A549 (cell line): ENCODE data around the gene CTNNA3.

ENCODE experiments used
- BCL3 ChIP-seq: fragments of >200 bp; sonication (Bioruptor Twin); formaldehyde crosslinking; IDR thresholded peaks from 3 replicates; pipeline ENCODE4 v1.6.1; 2016
- CEBPB ChIP-seq, 2 experiments: fragments of >200 bp in 1 of 2; sonication (Bioruptor Twin) in 1 of 2; formaldehyde crosslinking in 1 of 2; IDR thresholded peaks; 2 replicates each; pipeline ENCODE4 v1.6.1; 2012 to 2016
- CHD2 ChIP-seq: fragments of 150-350 bp; IDR thresholded peaks from 2 replicates; pipeline ENCODE4 v1.6.1; 2014; ENCODE audit warnings: low read length; ENCODE audit not compliant: partially characterized antibody
- CHD4 ChIP-seq: fragments of 200-600 bp; sonication (generic); IDR thresholded peaks from 2 replicates; pipeline ENCODE4 v1.6.1; 2016; ENCODE audit warnings: antibody characterized with exemption, mild to moderate bottlenecking, borderline replicate concordance
- EP300 ChIP-seq, 2 experiments: fragments of >200 bp; sonication (Bioruptor Twin); formaldehyde crosslinking; IDR thresholded peaks; 2 replicates in 1 of 2; 3 replicates in 1 of 2; pipeline ENCODE4 v1.6.1; 2016 to 2017
- HEYL ChIP-seq: fragments of 250-450 bp; sonication (Bioruptor Pico); IDR thresholded peaks from 2 replicates; pipeline ENCODE4 v1.8.0; 2021; ENCODE audit warnings: mild to moderate bottlenecking, moderate library complexity
- HOXA7 ChIP-seq: fragments of 250-450 bp; sonication (Bioruptor Pico); IDR thresholded peaks from 2 replicates; pipeline ENCODE4 v1.5.0; 2020; ENCODE audit warnings: mild to moderate bottlenecking, moderate library complexity
- HOXB13 ChIP-seq: fragments of 250-450 bp; sonication (Bioruptor Pico); IDR thresholded peaks from 2 replicates; pipeline ENCODE4 v1.5.0; 2020; ENCODE audit warnings: low read depth, mild to moderate bottlenecking, moderate library complexity
- MAFK ChIP-seq: fragments of 450-650 bp; IDR thresholded peaks from 2 replicates; pipeline ENCODE4 v1.6.1; 2014; ENCODE audit not compliant: partially characterized antibody
- NR3C1 ChIP-seq: fragments of >200 bp; sonication (Bioruptor Twin); formaldehyde crosslinking; IDR thresholded peaks from 3 replicates; pipeline ENCODE4 v1.6.1; 2017
- POLR2A ChIP-seq: IDR thresholded peaks from 2 replicates; pipeline ENCODE4 v1.6.1; 2012; ENCODE audit warnings: mild to moderate bottlenecking, low read length
- RAD21 ChIP-seq, 2 experiments: fragments of >200 bp in 1 of 2; sonication (Bioruptor Twin) in 1 of 2; formaldehyde crosslinking in 1 of 2; IDR thresholded peaks in 1 of 2; conservative IDR thresholded peaks in 1 of 2; 2 replicates in 1 of 2; 3 replicates in 1 of 2; pipeline ENCODE4 v1.6.1; 2012 to 2018; ENCODE audit warnings: inconsistent platforms in 1 of 2
- RFX5 ChIP-seq: fragments of 450-650 bp; IDR thresholded peaks from 2 replicates; pipeline ENCODE4 v1.7.1; 2014; ENCODE audit warnings: antibody characterized with exemption, mild to moderate bottlenecking, moderate library complexity
- TF ChIP-seq, protein P1 (sequence below): fragments of >200 bp; sonication (Bioruptor Twin); formaldehyde crosslinking; IDR thresholded peaks from 3 replicates; pipeline ENCODE4 v1.5.1; 2016

DNA sequence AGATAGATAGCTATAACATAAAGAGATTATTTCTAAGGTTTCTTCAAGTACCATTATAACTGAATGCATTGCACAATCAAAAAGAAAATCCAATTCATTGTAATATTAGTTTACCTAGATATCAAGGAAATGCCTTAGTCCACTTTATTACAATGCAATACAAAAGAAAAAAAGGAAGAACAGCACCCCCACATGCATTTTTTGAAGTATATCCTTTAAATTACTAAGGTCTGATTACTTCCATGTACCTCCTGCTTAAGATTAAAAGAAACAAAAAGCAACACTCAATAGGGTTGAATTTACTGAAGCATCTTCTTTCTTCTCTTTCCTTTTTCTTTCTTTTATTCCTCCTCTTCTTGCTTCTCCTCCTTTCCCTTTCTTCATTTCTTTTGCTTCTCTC is 1743.9 kb downstream of the CTNNA3 start:
- TF ChIP-seq, protein P1, sequence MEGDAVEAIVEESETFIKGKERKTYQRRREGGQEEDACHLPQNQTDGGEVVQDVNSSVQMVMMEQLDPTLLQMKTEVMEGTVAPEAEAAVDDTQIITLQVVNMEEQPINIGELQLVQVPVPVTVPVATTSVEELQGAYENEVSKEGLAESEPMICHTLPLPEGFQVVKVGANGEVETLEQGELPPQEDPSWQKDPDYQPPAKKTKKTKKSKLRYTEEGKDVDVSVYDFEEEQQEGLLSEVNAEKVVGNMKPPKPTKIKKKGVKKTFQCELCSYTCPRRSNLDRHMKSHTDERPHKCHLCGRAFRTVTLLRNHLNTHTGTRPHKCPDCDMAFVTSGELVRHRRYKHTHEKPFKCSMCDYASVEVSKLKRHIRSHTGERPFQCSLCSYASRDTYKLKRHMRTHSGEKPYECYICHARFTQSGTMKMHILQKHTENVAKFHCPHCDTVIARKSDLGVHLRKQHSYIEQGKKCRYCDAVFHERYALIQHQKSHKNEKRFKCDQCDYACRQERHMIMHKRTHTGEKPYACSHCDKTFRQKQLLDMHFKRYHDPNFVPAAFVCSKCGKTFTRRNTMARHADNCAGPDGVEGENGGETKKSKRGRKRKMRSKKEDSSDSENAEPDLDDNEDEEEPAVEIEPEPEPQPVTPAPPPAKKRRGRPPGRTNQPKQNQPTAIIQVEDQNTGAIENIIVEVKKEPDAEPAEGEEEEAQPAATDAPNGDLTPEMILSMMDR: no peak
- TF ChIP-seq CEBPB (IDR thresholded peaks at IDR 0.05) (no peak), CHD2 (no peak), CHD4 (no peak), HEYL (CRISPR knock-in tag) (no peak), HOXB13 (CRISPR knock-in tag) (no peak), RAD21 (conservative IDR thresholded peaks at IDR 0.05 in 1 of 2, IDR thresholded peaks at IDR 0.05 in 1 of 2) (no peak), MAFK (no peak), HOXA7 (CRISPR knock-in tag) (no peak), POLR2A (no peak), EP300 (IDR thresholded peaks at IDR 0.05) (no peak), BCL3 (no peak), NR3C1 (no peak), RFX5 (no peak)
